ENCODE results near the gene SLC35F1. TPM values are rescaled to one million over a fixed set of nuclear protein-coding genes. Genes with fewer than 3 reads are reported as not detected.

Gene SLC35F1
- total and polyA plus RNA-seq, 8 donors, result under 0.01 to 6.8 (median 0.38) TPM; not detected in 2

- H3K27me3 ChIP-seq, result no peaks in the 10 kb centered on the region
- no peaks in the 10 kb centered on the region for H3K4me1 ChIP-seq
- TF ChIP-seq CTCF (IDR thresholded peaks at IDR 0.05) (no peak), POLR2AphosphoS5 (IDR thresholded peaks at IDR 0.05) (no peak), EP300 (IDR thresholded peaks at IDR 0.05) (no peak), POLR2A (IDR thresholded peaks at IDR 0.05) (no peak)
- H3K4me3 ChIP-seq, result no peak overlapping the region
- no peak overlapping the region for H3K27ac ChIP-seq
- no peaks in the 10 kb centered on the region for H3K9me3 ChIP-seq
- DNase-seq, result no peak
- WGBS, 5 donors, result 89 to 97% (median 93%) methylated on average over 4 of the region's 4 CpGs
- intact Hi-C loops (cut with DNase I; ENCODE audit: low total_unique reads), result no loop called here
- no peaks in the 10 kb centered on the region for H3K36me3 ChIP-seq
Observed at GRCh38 chr6:118212451-118213173, 305.5 kb downstream of the SLC35F1 start.

GRCh38 chr6:118215269-118215668 lies 308.2 kb downstream of the SLC35F1 start:
- H3K4me3 ChIP-seq, result no peak overlapping the region
- H3K4me1 ChIP-seq, result no peaks in the 10 kb centered on the region
- 56 to 72% (median 64%) methylated on average over 5 of the region's 5 CpGs for WGBS, 5 donors
- no peaks in the 10 kb centered on the region for H3K36me3 ChIP-seq
- H3K27ac ChIP-seq, result no peak overlapping the region
- no peaks in the 10 kb centered on the region for H3K9me3 ChIP-seq
- intact Hi-C loops (cut with DNase I; ENCODE audit: low total_unique reads), result no loop called here
- no peaks in the 10 kb centered on the region for H3K27me3 ChIP-seq
- TF ChIP-seq CTCF (IDR thresholded peaks at IDR 0.05) (no peak), EP300 (IDR thresholded peaks at IDR 0.05) (no peak), POLR2A (IDR thresholded peaks at IDR 0.05) (no peak), POLR2AphosphoS5 (IDR thresholded peaks at IDR 0.05) (no peak)
- no peak for DNase-seq

- no peaks in the 10 kb centered on the region for H3K4me1 ChIP-seq
- no peak overlapping the region for H3K27ac ChIP-seq
- intact Hi-C loops (cut with DNase I; ENCODE audit: low total_unique reads), result no loop called here
- TF ChIP-seq EP300 (IDR thresholded peaks at IDR 0.05), result no peak
- no peak for TF ChIP-seq POLR2AphosphoS5 (IDR thresholded peaks at IDR 0.05)
- TF ChIP-seq CTCF (IDR thresholded peaks at IDR 0.05), result no peak
- no peak for TF ChIP-seq POLR2A (IDR thresholded peaks at IDR 0.05)
- H3K36me3 ChIP-seq, result no peaks in the 10 kb centered on the region
- no peaks in the 10 kb centered on the region for H3K9me3 ChIP-seq
- 90 to 95% (median 92%) methylated on average over 2 of the region's 2 CpGs for WGBS, 5 donors
- no peak overlapping the region for H3K4me3 ChIP-seq
- H3K27me3 ChIP-seq, result no peaks in the 10 kb centered on the region
- no peak for DNase-seq
Observed at GRCh38 chr6:118216751-118217150, 309.7 kb downstream of the SLC35F1 start.

- Histone ChIP-seq H3K27ac (no peak overlapping the region), H3K4me1 (no peaks in the 10 kb centered on the region), H3K36me3 (no peaks in the 10 kb centered on the region), H3K9me3 (no peaks in the 10 kb centered on the region), H3K27me3 (no peaks in the 10 kb centered on the region), H3K4me3 (no peak overlapping the region)
- DNase-seq, result peak in 1 of 2 donors; percentile 7
- no peak for TF ChIP-seq POLR2AphosphoS5 (IDR thresholded peaks at IDR 0.05)
- no peak for TF ChIP-seq POLR2A (IDR thresholded peaks at IDR 0.05)
- intact Hi-C loops (cut with DNase I; ENCODE audit: low total_unique reads), result no loop called here
- WGBS, 5 donors, result 40 to 59% (median 42%) methylated on average over 2 of the region's 2 CpGs
Observed at GRCh38 chr6:118218156-118218555, 311.1 kb downstream of the SLC35F1 start.
